Measurements from ENCODE around the gene LZTS2. TPM values are rescaled to one million over a fixed set of nuclear protein-coding genes. Genes with fewer than 3 reads are reported as not detected.
A peak's percentile ranks its signal among the peaks of the same experiment; 100 is the strongest.
"Not testable (repeated sequence)": the region's sequence is repeated elsewhere in the genome, so short reads cannot be mapped to it uniquely, and the experiment has no call there.

The LZTS2 gene
- total RNA-seq, 2 donors from 2014 or later: 40.0 to 71.0 TPM

DNA sequence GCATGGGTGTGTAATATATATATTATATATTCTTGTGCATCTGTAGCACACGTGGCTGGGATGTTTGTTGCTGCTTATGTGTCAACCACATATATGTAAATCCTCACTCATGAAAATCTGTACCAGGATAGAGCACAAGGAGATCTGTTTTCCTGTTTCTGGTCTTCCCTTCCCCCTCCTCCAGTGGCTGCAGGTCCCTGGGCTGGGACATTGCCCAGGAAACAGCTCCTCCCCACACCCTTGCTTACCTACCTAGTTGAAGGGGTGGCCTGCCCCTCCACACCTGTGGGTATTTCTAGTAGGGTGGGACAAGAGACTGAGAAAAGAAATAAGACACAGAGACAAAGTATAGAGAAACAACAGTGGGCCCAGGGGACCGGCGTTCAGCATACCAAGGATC is 33.7 kb downstream of the LZTS2 start:
- no peak for DNase-seq (ENCODE audit: low spot score)
- Histone ChIP-seq H3K27me3 (no peaks in the 10 kb centered on the region), H3K27ac (peak overlapping the region; percentile 99 to 100), H3K36me3 (peaks cover 37% of the 10 kb centered on the region), H3K4me3 (peak overlapping the region; percentile 77 to 89), H3K9me3 (no peaks in the 10 kb centered on the region), H3K4me1 (peaks cover 0 to 20% of the 10 kb centered on the region in 2 donors)
- TF ChIP-seq, protein P1, sequence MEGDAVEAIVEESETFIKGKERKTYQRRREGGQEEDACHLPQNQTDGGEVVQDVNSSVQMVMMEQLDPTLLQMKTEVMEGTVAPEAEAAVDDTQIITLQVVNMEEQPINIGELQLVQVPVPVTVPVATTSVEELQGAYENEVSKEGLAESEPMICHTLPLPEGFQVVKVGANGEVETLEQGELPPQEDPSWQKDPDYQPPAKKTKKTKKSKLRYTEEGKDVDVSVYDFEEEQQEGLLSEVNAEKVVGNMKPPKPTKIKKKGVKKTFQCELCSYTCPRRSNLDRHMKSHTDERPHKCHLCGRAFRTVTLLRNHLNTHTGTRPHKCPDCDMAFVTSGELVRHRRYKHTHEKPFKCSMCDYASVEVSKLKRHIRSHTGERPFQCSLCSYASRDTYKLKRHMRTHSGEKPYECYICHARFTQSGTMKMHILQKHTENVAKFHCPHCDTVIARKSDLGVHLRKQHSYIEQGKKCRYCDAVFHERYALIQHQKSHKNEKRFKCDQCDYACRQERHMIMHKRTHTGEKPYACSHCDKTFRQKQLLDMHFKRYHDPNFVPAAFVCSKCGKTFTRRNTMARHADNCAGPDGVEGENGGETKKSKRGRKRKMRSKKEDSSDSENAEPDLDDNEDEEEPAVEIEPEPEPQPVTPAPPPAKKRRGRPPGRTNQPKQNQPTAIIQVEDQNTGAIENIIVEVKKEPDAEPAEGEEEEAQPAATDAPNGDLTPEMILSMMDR (IDR thresholded peaks at IDR 0.05): no peak

DNA sequence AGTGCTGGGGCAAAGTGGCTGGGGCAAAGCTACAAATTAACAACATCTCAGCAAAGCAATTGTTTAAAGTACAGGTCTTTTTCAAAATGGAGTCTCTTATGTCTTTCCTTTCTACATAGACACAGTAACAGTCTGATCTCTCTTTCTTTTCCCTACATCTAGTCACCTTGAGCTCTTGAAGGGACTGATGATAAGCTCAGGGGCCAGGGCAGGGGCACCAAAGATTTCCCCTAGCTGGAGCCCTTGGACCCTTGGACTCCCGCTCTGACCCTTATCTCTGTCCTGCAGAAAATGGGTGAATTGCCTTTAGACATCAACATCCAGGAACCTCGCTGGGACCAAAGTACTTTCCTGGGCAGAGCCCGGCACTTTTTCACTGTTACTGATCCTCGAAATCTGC is 34.8 kb downstream of the LZTS2 start:
- H3K4me1 ChIP-seq: peaks cover 0 to 20% of the 10 kb centered on the region in 2 donors
- H3K36me3 ChIP-seq: peaks cover 43% of the 10 kb centered on the region
- not testable (repeated sequence) for H3K4me3 ChIP-seq; H3K27ac ChIP-seq; H3K9me3 ChIP-seq; DNase-seq (ENCODE audit: low spot score); H3K27me3 ChIP-seq

DNA sequence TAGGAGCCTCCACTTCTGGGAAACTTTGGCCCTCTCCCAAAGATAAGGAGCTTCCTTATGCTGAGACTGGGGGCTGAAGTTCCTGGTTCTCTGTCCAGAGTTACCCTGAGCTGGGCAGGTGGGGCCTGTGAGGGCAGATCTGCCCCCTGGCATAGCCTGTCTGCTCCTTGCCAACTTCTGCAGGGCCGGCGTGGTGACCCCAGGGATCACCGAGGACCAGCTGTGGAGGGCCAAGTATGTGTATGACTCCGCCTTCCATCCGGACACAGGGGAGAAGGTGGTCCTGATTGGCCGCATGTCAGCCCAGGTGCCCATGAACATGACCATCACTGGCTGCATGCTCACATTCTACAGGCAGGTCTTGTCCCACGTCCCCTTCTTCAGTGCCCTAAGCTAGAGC is 35.7 kb downstream of the LZTS2 start:
- Histone ChIP-seq H3K4me3 (no peak overlapping the region), H3K36me3 (peaks cover 43% of the 10 kb centered on the region), H3K27me3 (no peaks in the 10 kb centered on the region), H3K9me3 (no peaks in the 10 kb centered on the region), H3K27ac (no peak overlapping the region), H3K4me1 (peaks cover 0 to 20% of the 10 kb centered on the region in 2 donors)
- TF ChIP-seq, protein P1 (IDR thresholded peaks at IDR 0.05): no peak
- no peak for DNase-seq (ENCODE audit: low spot score)

DNA sequence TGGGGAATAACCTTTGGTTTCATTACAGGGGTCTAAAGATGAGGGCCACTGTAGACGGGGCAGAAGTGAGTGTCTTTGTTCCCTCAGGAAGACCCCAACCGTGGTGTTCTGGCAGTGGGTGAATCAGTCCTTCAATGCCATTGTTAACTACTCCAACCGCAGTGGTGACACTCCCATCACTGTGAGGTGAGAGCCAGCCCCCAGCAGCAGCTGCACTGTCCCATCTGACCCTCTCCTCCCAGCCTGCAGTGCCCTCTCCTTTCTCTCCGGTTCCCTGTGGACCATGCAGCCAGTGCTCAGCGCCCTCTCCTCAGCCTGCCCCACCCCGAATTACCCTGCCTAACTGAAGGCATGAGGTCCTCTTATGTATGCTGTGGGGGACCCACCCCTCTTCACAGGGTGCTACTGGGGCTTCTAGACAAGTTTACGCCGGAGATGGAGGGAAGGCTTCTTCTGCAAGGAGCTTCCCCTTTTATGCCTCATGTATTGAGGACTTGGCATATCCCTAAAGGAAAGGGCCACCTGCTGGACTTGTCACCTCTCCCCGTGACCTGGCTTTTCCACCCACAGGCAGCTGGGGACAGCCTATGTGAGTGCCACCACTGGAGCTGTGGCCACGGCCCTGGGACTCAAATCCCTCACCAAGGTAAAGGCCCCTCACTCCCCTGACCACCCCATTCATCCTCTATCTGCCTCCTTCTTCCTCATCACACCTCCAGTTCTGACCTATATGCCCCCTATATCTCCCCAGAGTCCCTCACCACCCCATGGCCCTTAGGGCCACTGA is 36.5 kb downstream of the LZTS2 start:
- peaks cover 0 to 17% of the 10 kb centered on the region in 2 donors for H3K4me1 ChIP-seq
- H3K4me3 ChIP-seq: no peak overlapping the region
- H3K27me3 ChIP-seq: no peaks in the 10 kb centered on the region
- TF ChIP-seq, protein P1 (IDR thresholded peaks at IDR 0.05): no peak
- no peak overlapping the region for H3K27ac ChIP-seq
- peaks cover 43% of the 10 kb centered on the region for H3K36me3 ChIP-seq
- no peaks in the 10 kb centered on the region for H3K9me3 ChIP-seq
- no peak for DNase-seq (ENCODE audit: low spot score)

DNA sequence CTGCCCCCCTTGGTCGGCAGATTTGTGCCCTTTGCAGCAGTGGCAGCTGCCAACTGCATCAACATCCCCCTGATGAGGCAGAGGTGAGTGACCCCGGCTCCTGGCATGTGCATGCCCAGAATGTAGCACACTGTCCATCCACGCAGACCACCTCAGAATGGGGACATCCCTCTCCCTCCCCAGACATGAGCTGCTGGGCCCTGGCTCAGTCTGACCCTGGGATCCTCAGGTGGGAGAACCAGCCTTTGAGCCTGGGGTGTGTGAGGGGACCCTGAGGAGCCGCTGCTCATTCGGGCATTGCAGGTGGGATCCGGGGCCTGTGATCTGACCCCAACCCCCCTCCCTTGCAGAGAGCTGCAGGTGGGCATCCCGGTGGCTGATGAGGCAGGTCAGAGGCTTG is 37.1 kb downstream of the LZTS2 start:
- no peak overlapping the region for H3K27ac ChIP-seq
- DNase-seq (ENCODE audit: low spot score): no peak
- peaks cover 0 to 21% of the 10 kb centered on the region in 2 donors for H3K4me1 ChIP-seq
- TF ChIP-seq, protein P1 (IDR thresholded peaks at IDR 0.05): no peak
- H3K27me3 ChIP-seq: no peaks in the 10 kb centered on the region
- H3K36me3 ChIP-seq: peaks cover 43% of the 10 kb centered on the region
- no peak overlapping the region for H3K4me3 ChIP-seq
- no peaks in the 10 kb centered on the region for H3K9me3 ChIP-seq

DNA sequence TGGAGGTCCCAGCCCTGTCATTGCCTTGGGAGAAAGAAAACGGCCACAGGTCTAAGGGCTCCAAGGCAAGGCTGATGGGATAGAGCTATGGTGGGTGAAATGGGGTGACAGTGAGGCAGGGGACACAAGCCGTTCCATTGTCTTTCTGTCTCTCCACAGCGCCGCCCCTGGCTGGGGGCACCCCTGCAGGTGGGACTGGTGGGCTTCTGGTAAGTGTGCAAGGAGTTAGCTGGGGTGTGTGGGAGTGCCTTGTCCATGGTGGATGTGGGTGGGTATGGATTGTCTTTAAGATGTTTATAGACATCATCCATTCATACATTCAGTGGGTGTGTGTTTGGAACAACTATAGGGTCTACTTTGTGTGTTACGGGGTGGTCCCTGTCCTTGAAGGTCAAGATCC is 38.9 kb downstream of the LZTS2 start:
- no peak overlapping the region for H3K4me3 ChIP-seq
- H3K36me3 ChIP-seq: peaks cover 43% of the 10 kb centered on the region
- no peaks in the 10 kb centered on the region for H3K9me3 ChIP-seq
- H3K27me3 ChIP-seq: no peaks in the 10 kb centered on the region
- no peak overlapping the region for H3K27ac ChIP-seq
- no peak for DNase-seq (ENCODE audit: low spot score)
- TF ChIP-seq, protein P1 (IDR thresholded peaks at IDR 0.05): no peak
- H3K4me1 ChIP-seq: peaks cover 0 to 25% of the 10 kb centered on the region in 2 donors
